Stimulated activated CD4-positive, alpha-beta T cell treated with anti-CD3 and anti-CD28 coated beads, TNF-alpha, amount 100 ng/mL, for 4 hours (primary cell): Measurements from ENCODE around the gene SLC6A18.

Experiments
- DNase-seq, 3 experiments: peaks; one replicate each; pipeline ENCODE4 v3.0.0-alpha.2; 2020; ENCODE audit warnings: low read depth in 3 of 3

Gene SLC6A18

DNA sequence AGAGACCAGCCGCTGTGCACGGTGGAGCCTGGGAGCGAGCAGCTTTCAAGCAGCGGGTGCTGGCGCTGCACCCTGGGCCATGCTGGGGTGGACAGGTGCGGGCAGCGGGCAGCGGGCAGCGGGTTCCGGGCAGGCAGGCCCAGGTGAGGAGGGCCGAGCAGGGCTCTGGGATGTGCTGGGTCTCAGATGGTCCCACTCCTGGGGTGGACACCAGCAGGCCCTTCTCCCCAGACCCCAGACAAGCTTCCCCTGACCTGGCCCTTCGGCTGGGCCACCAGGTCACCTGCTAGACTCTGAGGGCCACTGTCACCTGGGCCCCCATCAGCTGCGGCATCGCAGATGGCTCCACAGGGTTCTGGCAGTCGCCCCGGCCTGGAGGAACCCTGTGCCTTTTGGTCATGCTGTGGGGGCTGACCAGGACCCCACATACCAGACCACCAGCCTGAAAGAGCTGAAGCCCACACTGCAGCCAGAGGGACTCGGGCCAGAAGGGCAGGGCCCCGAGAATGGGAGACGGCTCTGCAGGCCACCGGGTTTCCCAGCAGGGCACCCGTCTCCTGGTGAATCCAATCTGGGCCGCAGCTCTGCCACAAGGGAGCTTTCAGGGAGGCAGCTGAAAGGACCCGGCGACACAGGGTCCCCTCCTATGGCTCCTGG lies 21.7 kb upstream of the SLC6A18 start:
- no peak for DNase-seq

GRCh38 chr5:1203968-1204692 lies 21.1 kb upstream of the SLC6A18 start:
- DNase-seq = no peak

DNA sequence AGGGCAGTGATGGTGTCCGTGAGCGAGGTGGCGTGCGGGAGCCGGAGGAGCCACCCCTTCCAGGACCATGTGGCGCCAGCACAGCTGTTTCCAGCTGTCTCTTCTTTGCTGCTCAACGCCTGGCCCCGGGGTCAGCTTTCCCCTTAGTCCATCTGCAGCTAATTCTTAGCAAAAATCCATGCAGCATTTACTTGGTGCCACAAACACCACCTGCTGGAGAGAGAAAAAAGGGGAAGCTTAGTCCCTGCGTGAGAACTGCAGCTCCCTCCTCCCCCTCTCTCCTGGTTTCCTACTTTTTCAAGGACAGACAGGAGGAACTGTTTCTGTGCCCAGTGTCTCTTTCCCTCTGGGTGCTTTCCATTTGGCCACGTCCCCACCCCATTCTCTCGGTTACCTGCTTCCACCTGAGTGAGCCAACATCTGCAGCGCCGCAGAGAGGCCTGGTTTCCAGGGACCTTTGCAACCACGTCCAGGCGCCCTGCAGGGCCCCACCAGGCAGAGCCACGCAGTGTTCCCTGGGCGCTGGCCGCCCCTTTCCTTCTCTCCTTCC lies 20.4 kb upstream of the SLC6A18 start:
- no peak for DNase-seq

DNA sequence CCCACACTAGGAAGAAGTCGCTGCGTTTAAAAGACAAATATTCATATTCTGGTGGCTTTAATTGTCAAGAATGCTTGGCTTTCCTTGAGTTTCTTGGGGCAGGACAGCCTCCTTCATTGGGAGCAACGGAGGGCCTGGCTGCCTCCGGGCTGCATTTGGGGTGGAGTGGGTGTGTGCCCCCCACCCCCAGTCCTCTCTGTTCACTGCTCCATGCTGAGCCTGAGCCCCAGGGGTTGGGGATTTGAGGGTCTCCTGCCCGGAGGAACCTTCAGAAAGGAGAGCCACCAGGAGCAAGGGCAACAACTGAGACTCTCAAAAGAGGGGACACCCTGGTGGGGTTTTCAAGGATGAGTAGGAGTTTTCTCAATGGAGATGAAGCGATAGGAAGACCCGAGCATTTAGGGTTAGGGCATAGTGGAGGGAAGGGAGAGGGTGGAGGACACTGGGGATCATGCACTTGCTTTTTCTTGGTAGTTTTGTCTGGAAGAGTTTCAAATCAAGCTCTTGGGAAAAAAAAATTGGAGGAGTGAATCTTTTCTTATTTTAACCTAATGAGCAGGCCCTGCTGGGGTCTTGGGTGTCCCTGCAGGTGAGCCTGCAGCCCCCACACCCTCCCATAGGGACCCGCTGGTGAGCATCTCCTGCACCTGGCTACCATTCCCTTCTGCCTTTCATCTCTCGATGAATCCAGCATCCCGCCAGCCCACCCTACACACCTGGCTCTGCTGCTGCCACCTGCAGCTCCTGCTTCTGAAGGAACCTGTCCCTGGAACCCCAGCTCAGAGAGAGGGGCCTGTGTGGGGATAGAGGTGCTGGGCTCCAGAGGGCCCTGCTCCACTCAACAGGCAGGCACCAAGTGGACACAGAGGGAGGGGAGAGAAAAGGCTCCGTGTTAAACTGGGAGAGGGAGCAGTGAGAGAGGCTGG lies 19.7 kb upstream of the SLC6A18 start:
- DNase-seq = no peak

GRCh38 chr5:1206521-1207412 lies 18.4 kb upstream of the SLC6A18 start:
- no peak for DNase-seq

GRCh38 chr5:1207555-1207954 lies 17.6 kb upstream of the SLC6A18 start:
- DNase-seq = no peak

DNA sequence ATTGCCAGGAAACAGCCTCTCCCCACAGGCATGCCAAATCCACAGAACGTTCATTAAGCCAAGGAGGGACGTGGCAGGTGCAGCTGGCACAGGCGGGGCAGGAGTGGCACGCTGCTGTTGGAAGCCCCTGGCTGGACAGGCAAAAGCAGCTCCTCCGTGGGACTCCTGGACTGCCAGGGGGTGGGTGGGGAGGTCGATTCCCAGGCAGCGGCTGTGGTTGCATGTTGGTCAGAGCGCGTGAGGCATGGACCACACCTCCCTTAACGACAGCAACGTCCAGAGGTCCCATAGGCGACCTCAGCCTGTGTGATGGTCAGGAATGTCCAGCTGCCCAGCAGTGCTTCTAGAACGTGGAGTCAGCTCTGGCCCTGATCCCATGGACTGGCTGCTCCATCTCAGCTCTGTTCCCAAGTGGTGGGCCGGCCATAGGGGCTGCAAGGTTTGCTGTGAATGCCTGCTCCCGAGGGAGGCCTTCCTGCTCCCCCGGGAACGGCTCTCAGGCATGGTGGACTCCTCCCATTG lies 16.9 kb upstream of the SLC6A18 start:
- no peak for DNase-seq

- no peak for DNase-seq
Observed at GRCh38 chr5:1208743-1209488, 16.3 kb upstream of the SLC6A18 start.

DNA sequence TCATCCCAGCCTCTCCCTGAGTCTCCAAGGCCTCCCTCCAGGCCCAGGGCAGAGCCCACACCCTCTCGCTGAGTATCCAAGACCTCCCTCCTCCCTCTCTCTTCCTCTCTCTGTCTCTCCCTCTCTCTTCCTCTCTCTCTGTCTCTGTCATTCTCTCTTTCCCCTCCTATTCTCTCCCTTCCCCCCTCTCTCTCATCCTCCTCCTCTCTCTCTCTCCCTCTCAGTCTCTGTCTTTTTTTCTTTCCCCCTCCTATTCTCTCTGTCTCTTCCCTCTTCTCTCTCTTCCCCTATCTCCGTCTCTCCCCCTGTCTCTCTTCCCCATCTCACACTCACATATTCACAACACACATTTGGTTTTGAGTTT lies 15.7 kb upstream of the SLC6A18 start:
- DNase-seq = no peak

DNA sequence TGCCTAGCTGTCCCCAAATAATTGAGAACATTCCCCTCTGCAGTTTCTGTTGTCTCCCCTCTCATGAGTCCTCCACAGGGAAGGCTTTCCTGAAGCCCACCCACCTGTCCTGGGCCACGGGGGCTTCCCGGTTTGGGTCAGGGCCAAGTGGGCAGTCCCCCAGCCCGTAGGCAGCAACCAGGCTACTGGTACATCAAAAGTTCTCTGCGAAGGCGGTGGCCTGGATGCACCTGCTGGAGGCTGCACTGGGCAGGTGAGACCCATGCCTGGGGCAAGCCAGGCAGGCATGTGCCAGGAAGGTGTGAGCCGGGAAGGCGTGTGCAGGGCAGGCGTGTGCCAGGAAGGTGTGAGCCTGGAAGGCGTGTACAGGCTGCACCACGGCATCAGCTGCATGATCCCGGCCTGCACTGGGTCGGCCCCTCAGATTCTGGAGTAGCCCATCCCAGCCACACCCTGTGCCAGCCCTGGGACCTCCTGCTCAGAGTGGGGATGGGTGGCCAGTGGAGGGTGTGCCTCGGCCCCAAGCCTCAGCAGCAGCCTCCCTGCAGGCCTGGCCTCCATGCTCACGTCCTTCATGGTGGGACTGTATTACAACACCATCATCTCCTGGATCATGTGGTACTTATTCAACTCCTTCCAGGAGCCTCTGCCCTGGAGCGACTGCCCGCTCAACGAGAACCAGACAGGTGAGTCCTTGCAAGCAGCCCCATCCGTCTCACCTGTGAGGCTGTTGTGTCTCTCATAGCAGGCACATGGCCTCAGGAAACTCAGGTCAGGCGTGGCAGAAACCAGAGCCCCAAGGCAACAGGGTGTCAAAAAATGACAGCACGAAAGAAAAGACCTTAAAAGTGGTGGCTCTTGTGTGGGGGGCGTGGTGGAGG lies 15.0 kb upstream of the SLC6A18 start:
- no peak for DNase-seq

- DNase-seq = no peak
Observed at GRCh38 chr5:1210832-1211251, 14.3 kb upstream of the SLC6A18 start.

- DNase-seq = no peak
Observed at GRCh38 chr5:1211701-1212100, 13.5 kb upstream of the SLC6A18 start.

GRCh38 chr5:1212271-1212670 lies 12.9 kb upstream of the SLC6A18 start:
- DNase-seq = no peak

DNA sequence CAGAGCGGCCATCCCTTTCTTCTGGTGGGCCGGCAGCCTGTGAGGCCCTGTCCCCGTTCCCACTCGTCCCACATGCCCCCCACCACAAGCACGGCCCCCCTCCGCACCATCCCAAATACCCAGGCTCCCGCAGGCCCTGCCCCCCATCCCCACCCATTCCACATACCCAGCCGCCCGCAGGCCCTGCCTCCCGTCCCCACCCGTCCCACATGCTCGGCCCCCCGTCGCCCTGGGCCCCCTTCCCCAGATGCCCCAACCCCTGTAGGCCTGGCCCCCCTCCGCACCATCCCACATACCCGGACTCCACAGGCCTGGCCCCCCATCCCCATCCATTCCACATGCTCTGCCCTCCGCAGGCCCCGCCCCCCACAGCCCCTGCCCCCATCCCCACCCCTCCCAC lies 12.3 kb upstream of the SLC6A18 start:
- DNase-seq = no peak

- no peak for DNase-seq
Observed at GRCh38 chr5:1213508-1214162, 11.5 kb upstream of the SLC6A18 start.

DNA sequence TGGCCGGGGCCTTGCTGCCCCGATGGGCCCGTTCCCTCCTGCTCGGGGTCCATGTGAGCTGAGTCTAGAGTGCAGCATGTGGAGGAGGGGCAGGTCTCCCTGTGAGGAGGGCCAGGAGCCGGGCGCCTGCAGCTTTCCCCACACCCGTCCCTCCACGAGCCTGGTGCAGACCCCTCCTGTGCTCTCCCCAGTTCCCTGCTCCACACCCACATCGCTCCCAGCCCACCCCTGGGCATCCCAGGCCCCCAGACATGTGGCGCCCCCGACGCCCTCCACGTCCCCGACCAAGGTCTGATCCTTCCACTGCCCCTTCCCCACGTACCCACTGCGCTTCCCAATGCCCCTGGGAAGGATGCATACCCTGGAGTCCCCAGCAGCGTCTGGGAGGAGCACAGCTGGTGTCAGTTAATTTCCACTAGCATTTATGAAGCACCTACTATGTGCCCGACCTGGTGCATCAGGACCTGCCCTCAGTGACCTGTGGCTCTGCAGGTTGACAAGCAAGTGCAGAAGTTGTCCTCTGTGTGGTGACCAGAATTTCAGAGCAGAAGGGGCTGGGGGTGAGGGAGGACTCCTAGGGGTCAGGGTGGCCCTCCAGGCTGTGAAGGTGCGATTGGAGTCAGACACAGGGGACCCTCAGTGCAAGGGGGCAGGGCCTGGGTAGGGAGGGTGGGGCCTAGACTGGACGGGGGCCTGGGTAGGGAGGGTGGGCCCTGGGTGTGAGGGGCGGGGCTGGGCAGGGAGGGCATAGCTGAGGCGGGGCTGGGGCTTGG lies 10.8 kb upstream of the SLC6A18 start:
- DNase-seq = no peak

- DNase-seq = no peak
Observed at GRCh38 chr5:1214936-1215220, 10.3 kb upstream of the SLC6A18 start.
